ENCODE measurements around the gene MACF1. TPM values are rescaled to one million over a fixed set of nuclear protein-coding genes. Genes with fewer than 3 reads are reported as not detected.

Gene MACF1
- polyA plus RNA-seq, 10 donors, result 194 to 362 (median 246) TPM

- DNase-seq, result peak in 1 of 3 donors; percentile 57
Measured at GRCh38 chr1:39213511-39214002, 9.1 kb downstream of the MACF1 start.

GRCh38 chr1:39214021-39214713, 9.7 kb downstream of the MACF1 start:
- peak in 1 of 3 donors; percentile 23 for DNase-seq

- no peak for DNase-seq
Measured at GRCh38 chr1:39214714-39214997, 10.2 kb downstream of the MACF1 start.

GRCh38 chr1:39214998-39215873, 10.7 kb downstream of the MACF1 start:
- no peak for DNase-seq

GRCh38 chr1:39216771-39217170, 12.3 kb downstream of the MACF1 start:
- no peak for DNase-seq

- no peak for DNase-seq
Measured at GRCh38 chr1:39220891-39221870, 16.7 kb downstream of the MACF1 start.

- DNase-seq, result no peak
Measured at GRCh38 chr1:39224295-39224829, 19.9 kb downstream of the MACF1 start.

GRCh38 chr1:39226836-39227235, 22.3 kb downstream of the MACF1 start:
- DNase-seq, result no peak

- DNase-seq, result no peak
Measured at GRCh38 chr1:39228252-39228651, 23.8 kb downstream of the MACF1 start.

- no peak for DNase-seq
Measured at GRCh38 chr1:39229504-39229903, 25.0 kb downstream of the MACF1 start.

GRCh38 chr1:39230261-39231190, 26.0 kb downstream of the MACF1 start:
- peak in 1 of 3 donors; percentile 20 for DNase-seq

- DNase-seq, result no peak
Measured at GRCh38 chr1:39236971-39237370, 32.5 kb downstream of the MACF1 start.

GRCh38 chr1:39238476-39238875, 34.0 kb downstream of the MACF1 start:
- peak; percentile 57 to 83 (median 71) for DNase-seq

GRCh38 chr1:39239968-39240367, 35.5 kb downstream of the MACF1 start:
- DNase-seq, result no peak

GRCh38 chr1:39243302-39243701, 38.8 kb downstream of the MACF1 start:
- no peak for DNase-seq

GRCh38 chr1:39250460-39251240, 46.2 kb downstream of the MACF1 start:
- no peak for DNase-seq

GRCh38 chr1:39255222-39255621, 50.7 kb downstream of the MACF1 start:
- DNase-seq, result peak in 1 of 3 donors; percentile 45

- peak; percentile 52 to 75 (median 72) for DNase-seq
Measured at GRCh38 chr1:39258146-39258924, 53.8 kb downstream of the MACF1 start.

- DNase-seq, result no peak
Measured at GRCh38 chr1:39258925-39259244, 54.4 kb downstream of the MACF1 start.

All from muscle of back (tissue), 11 donors.